Osteoblast (primary cell): ENCODE measurements around the gene TMEM59. TPM values are rescaled to one million over a fixed set of nuclear protein-coding genes. Genes with fewer than 3 reads are reported as not detected.
A peak's percentile ranks its signal among the peaks of the same experiment; 100 is the strongest.
"Not testable (repeated sequence)": the region's sequence is repeated elsewhere in the genome, so short reads cannot be mapped to it uniquely, and the experiment has no call there.

Source experiments
- DNase-seq: peaks from one replicate; pipeline ENCODE4 v3.0.0; 2011; ENCODE audit warnings: low spot score, mixed read lengths; ENCODE audit not compliant: insufficient read length; ENCODE audit errors: missing footprints
- H2AFZ ChIP-seq: 2 replicates; pipeline ENCODE4 v1.6.0; 2011; ENCODE audit warnings: mild to moderate bottlenecking, low read length
- H3K27ac ChIP-seq: 2 replicates; pipeline ENCODE4 v1.5.1; 2011; ENCODE audit warnings: mild to moderate bottlenecking, low read depth, low read length, moderate library complexity
- H3K27me3 ChIP-seq: 2 replicates; pipeline ENCODE4 v1.6.0; 2012; ENCODE audit warnings: mild to moderate bottlenecking, control low read depth, inconsistent platforms, low read length, moderate library complexity; ENCODE audit not compliant: insufficient read depth
- H3K36me3 ChIP-seq: 2 replicates; pipeline ENCODE4 v1.5.1; 2011; ENCODE audit warnings: mild to moderate bottlenecking, low read length, control low read depth, moderate library complexity; ENCODE audit not compliant: insufficient read depth
- H3K4me1 ChIP-seq: 2 replicates; pipeline ENCODE4 v1.5.1; 2011; ENCODE audit warnings: mild to moderate bottlenecking, low read length, control low read depth, moderate library complexity; ENCODE audit not compliant: insufficient read depth
- H3K4me2 ChIP-seq: 2 replicates; pipeline ENCODE4 v1.6.0; 2011; ENCODE audit warnings: mild to moderate bottlenecking, low read length; ENCODE audit not compliant: insufficient read depth
- H3K4me3 ChIP-seq: fragments of 200-600 bp; sonication (generic); 3 replicates; pipeline ENCODE4 v1.5.1; 2012; ENCODE audit warnings: mild to moderate bottlenecking, low read length, inconsistent platforms; ENCODE audit not compliant: insufficient read depth
- H3K79me2 ChIP-seq: 2 replicates; pipeline ENCODE4 v1.6.0; 2012; ENCODE audit warnings: mild to moderate bottlenecking, low read length, control low read depth, inconsistent platforms; ENCODE audit not compliant: insufficient read depth
- H3K9me3 ChIP-seq: 2 replicates; pipeline ENCODE4 v1.5.1; 2011; ENCODE audit warnings: low read depth, low read length, control low read depth
- H4K20me1 ChIP-seq: 2 replicates; pipeline ENCODE4 v1.6.0; 2012; ENCODE audit warnings: mild to moderate bottlenecking, low read length, control low read depth; ENCODE audit not compliant: insufficient read depth
- CTCF ChIP-seq: IDR thresholded peaks from 2 replicates; pipeline ENCODE4 v1.5.1; 2011; ENCODE audit warnings: mild to moderate bottlenecking, low read depth, low read length, moderate library complexity; ENCODE audit errors: extremely low read depth
- total RNA-seq: library from RNA; depleted of rRNA; stranded (reverse); fragments of >200 nt; gene quantifications from 2 replicates; pipeline ENCODE4 v1.2.3, GENCODE V29; 2012

Gene TMEM59
- total RNA-seq, 1 donor: 356 TPM

GRCh38 chr1:54096227-54096876 lies 43.3 kb upstream of the TMEM59 start:
- Histone ChIP-seq H3K79me2 (no peaks in the 10 kb centered on the region), H3K36me3 (no peaks in the 10 kb centered on the region), H3K4me1 (no peaks in the 10 kb centered on the region), H2AFZ (no peak overlapping the region), H3K4me3 (no peak overlapping the region), H3K9me3 (no peaks in the 10 kb centered on the region), H3K27ac (no peak overlapping the region), H4K20me1 (no peaks in the 10 kb centered on the region), H3K27me3 (no peaks in the 10 kb centered on the region), H3K4me2 (no peak overlapping the region)
- DNase-seq: no peak
- TF ChIP-seq CTCF: no peak

DNA sequence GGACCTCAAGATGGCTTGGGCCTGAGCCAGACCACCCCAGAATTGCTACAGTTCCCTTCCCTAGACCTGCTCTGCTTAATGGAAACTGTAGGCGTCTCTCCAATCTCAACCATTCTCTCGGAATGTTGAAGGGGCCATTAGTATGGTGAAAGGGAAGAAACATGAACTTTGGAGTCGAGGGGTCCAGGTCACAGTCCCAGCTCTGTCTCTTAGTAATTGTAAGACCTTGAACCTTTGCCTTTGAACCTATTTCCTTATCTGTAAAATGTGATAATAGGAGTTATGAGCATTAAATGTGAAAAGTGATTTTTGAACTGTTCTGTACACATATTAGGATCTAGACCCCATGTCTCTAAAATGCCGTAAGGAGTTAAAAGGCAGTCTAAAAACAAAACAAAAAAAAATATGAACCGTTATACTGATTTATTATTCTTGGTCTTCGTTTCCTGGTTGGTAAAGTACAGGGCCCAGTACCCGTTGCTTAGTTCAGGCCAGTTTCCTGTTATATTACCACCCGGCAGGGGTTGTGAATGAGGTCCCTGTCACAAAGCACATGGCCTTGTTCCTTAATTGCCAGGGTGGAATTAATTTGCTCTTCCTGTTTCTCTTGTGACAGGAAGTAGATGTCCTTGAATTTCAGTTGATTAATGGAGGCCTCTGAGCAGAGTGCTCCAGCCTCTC lies 42.7 kb upstream of the TMEM59 start:
- Histone ChIP-seq H4K20me1 (no peaks in the 10 kb centered on the region), H3K4me2 (no peak overlapping the region), H3K9me3 (no peaks in the 10 kb centered on the region), H3K4me1 (no peaks in the 10 kb centered on the region), H3K4me3 (no peak overlapping the region), H3K36me3 (no peaks in the 10 kb centered on the region), H3K27ac (no peak overlapping the region), H3K79me2 (no peaks in the 10 kb centered on the region), H3K27me3 (no peaks in the 10 kb centered on the region), H2AFZ (peak overlapping the region; percentile 56)
- no peak for TF ChIP-seq CTCF
- no peak for DNase-seq

DNA sequence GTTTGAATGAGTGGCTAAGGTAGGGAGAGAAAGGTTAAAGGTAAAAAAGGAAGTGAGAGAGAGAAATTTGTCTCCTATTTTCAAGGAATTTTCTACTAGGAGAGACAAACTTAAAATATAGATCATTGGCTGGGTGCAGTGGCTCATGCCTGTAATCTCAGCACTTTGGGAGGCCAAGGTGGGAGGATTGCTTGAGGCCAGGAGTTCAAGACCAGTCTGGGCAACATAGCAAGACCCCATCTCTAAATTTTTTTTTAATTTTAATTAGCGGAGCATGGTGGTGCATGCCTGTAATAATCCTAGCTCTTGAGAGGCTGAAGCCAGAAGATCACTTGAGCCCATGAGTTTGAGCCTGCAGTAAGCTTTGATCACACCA lies 41.7 kb upstream of the TMEM59 start:
- H3K4me3 ChIP-seq, H3K27me3 ChIP-seq, H3K4me1 ChIP-seq, H3K4me2 ChIP-seq, H3K36me3 ChIP-seq, H2AFZ ChIP-seq, H3K27ac ChIP-seq, H3K9me3 ChIP-seq, H3K79me2 ChIP-seq, H4K20me1 ChIP-seq, DNase-seq: not testable (repeated sequence)

DNA sequence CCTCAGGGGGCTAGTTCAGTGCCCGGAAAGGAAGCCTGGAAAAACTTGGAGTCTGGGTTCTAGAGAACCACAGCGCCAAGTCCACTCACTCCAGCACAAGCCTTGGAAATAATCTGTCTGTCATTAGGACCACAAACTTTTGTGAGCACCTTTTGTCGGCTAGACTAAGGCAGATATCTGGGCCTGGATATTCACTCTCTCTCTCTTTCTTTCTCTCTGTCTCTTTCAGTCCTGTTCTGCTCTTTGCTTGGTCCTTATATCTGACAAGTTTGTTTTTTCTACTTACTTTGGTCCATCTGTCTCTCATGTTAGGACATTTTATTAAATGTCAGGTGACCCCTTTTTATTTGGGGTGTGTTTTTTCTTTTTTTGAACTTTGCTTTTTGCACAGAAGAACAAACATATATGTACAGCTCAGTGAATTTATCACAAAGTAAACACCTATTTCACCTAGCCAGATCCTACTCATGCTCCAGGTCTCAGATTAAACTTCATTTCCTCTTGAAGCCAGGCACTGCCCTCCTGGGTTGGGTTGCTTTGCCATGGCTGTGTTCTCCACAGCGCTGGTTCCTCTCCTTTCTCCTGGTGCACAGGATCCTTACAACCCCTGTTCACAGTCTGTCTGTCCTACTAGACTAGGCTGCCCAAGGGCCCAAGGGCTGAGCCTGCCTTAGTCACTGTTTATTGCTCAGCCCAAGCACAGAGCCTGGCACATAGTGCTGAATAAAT lies 41.2 kb upstream of the TMEM59 start:
- Histone ChIP-seq H3K4me3 (no peak overlapping the region), H3K27me3 (no peaks in the 10 kb centered on the region), H3K4me2 (no peak overlapping the region), H2AFZ (no peak overlapping the region), H4K20me1 (no peaks in the 10 kb centered on the region), H3K4me1 (no peaks in the 10 kb centered on the region), H3K27ac (no peak overlapping the region), H3K9me3 (no peaks in the 10 kb centered on the region), H3K36me3 (no peaks in the 10 kb centered on the region), H3K79me2 (no peaks in the 10 kb centered on the region)
- DNase-seq: no peak
- no peak for TF ChIP-seq CTCF
